ENCODE data around the gene CYP3A4. TPM values are rescaled to one million over a fixed set of nuclear protein-coding genes. Genes with fewer than 3 reads are reported as not detected.
"Not testable (repeated sequence)": the region's sequence is repeated elsewhere in the genome, so short reads cannot be mapped to it uniquely, and the experiment has no call there.

The CYP3A4 gene
- total RNA-seq, 5 donors from 2014 or later (not counting 1 experiment from before 2014, with no cell fraction given), result 0.16 to 0.66 (median 0.53) TPM; not detected in 2

DNA sequence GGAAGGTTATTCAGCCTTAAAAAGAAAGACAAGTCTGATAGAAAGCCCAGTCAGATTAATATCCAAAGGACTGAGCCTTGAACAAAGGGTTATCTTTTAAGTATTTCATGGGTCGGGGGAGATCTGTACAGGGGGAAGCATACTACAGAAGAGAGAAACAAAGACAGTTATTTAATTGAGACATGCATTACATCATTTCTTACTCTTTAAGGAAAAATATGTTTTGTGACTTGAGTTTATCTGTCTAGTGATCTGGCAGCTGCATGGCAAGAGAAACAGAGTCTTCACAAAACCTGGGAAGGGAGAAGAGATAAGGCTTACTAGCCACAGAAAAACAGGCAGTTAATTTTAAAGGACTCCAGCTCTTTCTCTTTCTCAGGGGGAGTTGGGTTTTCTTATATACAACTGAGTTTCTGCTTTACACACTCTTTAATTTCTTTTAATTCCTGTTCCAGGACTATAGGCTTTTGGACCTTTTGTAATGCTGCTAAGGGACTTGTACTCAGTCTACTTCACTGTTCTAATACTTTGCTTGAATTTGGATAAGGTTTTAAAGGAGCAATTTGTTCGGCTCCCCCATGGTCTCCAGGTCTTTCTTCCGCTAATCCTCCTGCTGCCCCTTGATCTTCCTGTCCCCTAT is 23.0 kb upstream of the CYP3A4 start:
- peaks cover 15 to 35% of the 10 kb centered on the region in 2 donors for H3K27me3 Mint-ChIP-seq

GRCh38 chr7:99805641-99806040 is 21.7 kb upstream of the CYP3A4 start:
- no peak for DNase-seq
- Mint-ChIP-seq H3K36me3 (no peaks in the 10 kb centered on the region), H3K9me3 (peaks cover 0 to 4% (median 4%) of the 10 kb centered on the region in 3 donors), H3K27me3 (peaks cover 18 to 37% of the 10 kb centered on the region in 2 donors), H3K27ac (no peak overlapping the region), H3K4me3 (no peak overlapping the region), H3K4me1 (no peaks in the 10 kb centered on the region)
- ChIA-PET CTCF (no interaction called here), POLR2A (no interaction called here)
- WGBS (ENCODE audit: insufficient coverage), result no CpG with 5 or more reads among the region's 2 CpGs
- H3K9me3 ChIP-seq, result peaks cover 3% of the 10 kb centered on the region
- no peak overlapping the region for H3K27ac ChIP-seq (ENCODE audit: low read length)
- no peak for ATAC-seq (replicated peaks in 1 of 4)
- no peak overlapping the region for H3K4me3 ChIP-seq (ENCODE audit: control insufficient read depth in 1 of 2, extremely low read depth in 1 of 2, low read length in 1 of 2)
- H3K4me1 ChIP-seq (ENCODE audit: control insufficient read depth in 1 of 2, extremely low read depth in 1 of 2, insufficient read depth in 2 of 2, low read length in 2 of 2), result no peaks in the 10 kb centered on the region
- H3K27me3 ChIP-seq (replicated peaks in 1 of 2; ENCODE audit: control insufficient read depth in 2 of 2, extremely low read depth in 1 of 2, insufficient read depth in 2 of 2, low read length in 1 of 2), result peaks cover 0 to 15% of the 10 kb centered on the region in 2 experiments
- H3K36me3 ChIP-seq (ENCODE audit: control insufficient read depth in 2 of 2, extremely low read depth in 1 of 2, insufficient read depth in 1 of 2, low read length in 1 of 2), result no peaks in the 10 kb centered on the region

More for the DNA sequence above, 23.0 kb upstream of the CYP3A4 start:
- Mint-ChIP-seq H3K4me3 (no peak overlapping the region), H3K36me3 (no peaks in the 10 kb centered on the region), H3K27ac (no peak overlapping the region), H3K9me3 (peaks cover 0 to 4% (median 4%) of the 10 kb centered on the region in 3 donors), H3K4me1 (no peaks in the 10 kb centered on the region)
- no peaks in the 10 kb centered on the region for H3K36me3 ChIP-seq (ENCODE audit: control insufficient read depth in 2 of 2, extremely low read depth in 1 of 2, insufficient read depth in 1 of 2, low read length in 1 of 2)
- ATAC-seq (replicated peaks in 1 of 4), result no peak
- no peak overlapping the region for H3K27ac ChIP-seq (ENCODE audit: low read length)
- H3K4me3 ChIP-seq (ENCODE audit: control insufficient read depth in 1 of 2, extremely low read depth in 1 of 2, low read length in 1 of 2), result no peak overlapping the region
- ChIA-PET CTCF (no interaction called here), POLR2A (no interaction called here)
- WGBS (ENCODE audit: insufficient coverage), result no CpG with 5 or more reads among the region's 3 CpGs
- no peaks in the 10 kb centered on the region for H3K4me1 ChIP-seq (ENCODE audit: control insufficient read depth in 1 of 2, extremely low read depth in 1 of 2, insufficient read depth in 2 of 2, low read length in 2 of 2)
- no peak for DNase-seq
- peaks cover 0 to 15% of the 10 kb centered on the region in 2 experiments for H3K27me3 ChIP-seq (replicated peaks in 1 of 2; ENCODE audit: control insufficient read depth in 2 of 2, extremely low read depth in 1 of 2, insufficient read depth in 2 of 2, low read length in 1 of 2)
- peaks cover 3% of the 10 kb centered on the region for H3K9me3 ChIP-seq

DNA sequence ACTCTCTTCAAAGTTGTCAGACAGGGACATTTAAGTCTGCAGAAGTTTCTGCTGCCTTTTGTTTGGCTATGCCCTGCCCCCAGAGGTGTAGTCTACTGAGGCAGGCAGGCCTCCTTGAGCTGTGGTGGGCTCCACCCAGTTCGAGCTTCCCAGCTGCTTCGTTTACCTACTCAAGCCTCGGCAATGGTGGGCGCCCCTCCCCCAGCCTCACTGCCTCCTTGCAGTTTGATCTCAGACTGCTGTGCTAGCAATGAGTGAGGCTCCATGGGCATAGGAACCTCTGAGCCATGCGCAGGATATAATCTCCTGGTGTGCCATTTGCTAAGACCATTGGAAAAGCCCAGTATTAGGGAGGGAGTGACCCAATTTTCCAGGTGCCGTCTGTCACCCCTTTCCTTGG is 19.1 kb upstream of the CYP3A4 start:
- H3K4me3 Mint-ChIP-seq; H3K36me3 Mint-ChIP-seq; H3K27me3 ChIP-seq (replicated peaks in 1 of 2; ENCODE audit: control insufficient read depth in 2 of 2, extremely low read depth in 1 of 2, insufficient read depth in 2 of 2, low read length in 1 of 2); H3K27ac ChIP-seq (ENCODE audit: low read length); H3K4me1 ChIP-seq (ENCODE audit: control insufficient read depth in 1 of 2, extremely low read depth in 1 of 2, insufficient read depth in 2 of 2, low read length in 2 of 2); H3K9me3 Mint-ChIP-seq; H3K9me3 ChIP-seq; CTCF ChIA-PET; H3K36me3 ChIP-seq (ENCODE audit: control insufficient read depth in 2 of 2, extremely low read depth in 1 of 2, insufficient read depth in 1 of 2, low read length in 1 of 2); DNase-seq; POLR2A ChIA-PET; H3K27ac Mint-ChIP-seq; ATAC-seq (replicated peaks in 1 of 4); H3K4me1 Mint-ChIP-seq; H3K4me3 ChIP-seq (ENCODE audit: control insufficient read depth in 1 of 2, extremely low read depth in 1 of 2, low read length in 1 of 2): not testable (repeated sequence)
- H3K27me3 Mint-ChIP-seq, result peaks cover 21 to 34% of the 10 kb centered on the region in 2 donors
- 88% methylated on average over 4 of the region's 6 CpGs for WGBS (ENCODE audit: insufficient coverage)

DNA sequence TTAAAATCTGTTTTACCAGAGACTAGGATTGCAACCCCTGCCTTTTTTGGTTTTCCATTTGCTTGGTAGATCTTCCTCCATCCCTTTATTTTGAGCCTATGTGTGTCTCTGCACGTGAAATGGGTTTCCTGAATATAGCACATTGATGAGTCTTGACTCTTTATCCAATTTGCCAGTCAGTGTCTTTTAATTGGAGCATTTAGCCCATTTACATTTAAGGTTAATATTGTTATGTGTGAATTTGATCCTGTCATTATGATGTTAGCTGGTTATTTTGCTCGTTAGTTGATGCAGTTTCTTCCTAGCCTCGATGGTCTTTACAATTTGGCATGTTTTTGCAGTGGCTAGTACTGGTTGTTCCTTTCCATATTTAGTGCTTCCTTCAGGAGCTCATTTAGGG is 17.4 kb upstream of the CYP3A4 start:
- H3K4me1 ChIP-seq (ENCODE audit: control insufficient read depth in 1 of 2, extremely low read depth in 1 of 2, insufficient read depth in 2 of 2, low read length in 2 of 2); H3K9me3 ChIP-seq; ATAC-seq (replicated peaks in 1 of 4); H3K36me3 Mint-ChIP-seq; H3K27ac Mint-ChIP-seq; H3K36me3 ChIP-seq (ENCODE audit: control insufficient read depth in 2 of 2, extremely low read depth in 1 of 2, insufficient read depth in 1 of 2, low read length in 1 of 2); POLR2A ChIA-PET; H3K4me3 ChIP-seq (ENCODE audit: control insufficient read depth in 1 of 2, extremely low read depth in 1 of 2, low read length in 1 of 2); H3K27ac ChIP-seq (ENCODE audit: low read length); CTCF ChIA-PET; H3K4me3 Mint-ChIP-seq; DNase-seq; H3K4me1 Mint-ChIP-seq; H3K9me3 Mint-ChIP-seq: not testable (repeated sequence)
- peaks cover 12 to 28% of the 10 kb centered on the region in 2 donors for H3K27me3 Mint-ChIP-seq
- WGBS (ENCODE audit: insufficient coverage), result no CpG with 5 or more reads among the region's 3 CpGs
- peaks cover 0 to 12% of the 10 kb centered on the region in 2 experiments for H3K27me3 ChIP-seq (replicated peaks in 1 of 2; ENCODE audit: control insufficient read depth in 2 of 2, extremely low read depth in 1 of 2, insufficient read depth in 2 of 2, low read length in 1 of 2)

DNA sequence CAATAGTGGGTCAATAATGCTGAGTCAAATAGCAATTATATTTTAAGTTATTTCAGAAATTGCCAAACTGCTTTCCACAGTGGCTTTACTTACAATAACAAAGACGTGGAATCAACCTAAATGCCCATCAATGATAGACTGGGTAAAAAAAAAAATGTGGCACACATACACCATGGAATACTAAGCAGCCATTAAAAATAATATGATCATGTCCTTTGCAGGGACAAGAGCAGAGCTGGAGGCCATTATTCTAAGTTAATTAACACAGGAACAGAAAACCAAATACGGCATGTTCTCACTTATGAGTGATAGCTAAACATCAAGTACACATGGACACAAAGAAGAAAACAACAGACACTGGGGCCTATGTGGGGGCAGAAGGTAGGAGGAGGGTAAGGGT is 15.0 kb upstream of the CYP3A4 start:
- H3K4me3 ChIP-seq (ENCODE audit: control insufficient read depth in 1 of 2, extremely low read depth in 1 of 2, low read length in 1 of 2), result no peak overlapping the region
- Mint-ChIP-seq H3K36me3 (peaks cover 2% of the 10 kb centered on the region), H3K27ac (peak overlapping the region in 1 of 2 donors; percentile 30), H3K27me3 (peaks cover 14 to 24% of the 10 kb centered on the region in 2 donors), H3K9me3 (no peaks in the 10 kb centered on the region), H3K4me1 (no peaks in the 10 kb centered on the region), H3K4me3 (no peak overlapping the region)
- H3K36me3 ChIP-seq (ENCODE audit: control insufficient read depth in 2 of 2, extremely low read depth in 1 of 2, insufficient read depth in 1 of 2, low read length in 1 of 2), result no peaks in the 10 kb centered on the region
- no peak overlapping the region for H3K27ac ChIP-seq (ENCODE audit: low read length)
- no peaks in the 10 kb centered on the region for H3K9me3 ChIP-seq
- no peaks in the 10 kb centered on the region for H3K4me1 ChIP-seq (ENCODE audit: control insufficient read depth in 1 of 2, extremely low read depth in 1 of 2, insufficient read depth in 2 of 2, low read length in 2 of 2)
- no peak for ATAC-seq (replicated peaks in 1 of 4)
- ChIA-PET POLR2A (no interaction called here), CTCF (no interaction called here)
- peaks cover under 1 to 16% of the 10 kb centered on the region in 2 experiments for H3K27me3 ChIP-seq (replicated peaks in 1 of 2; ENCODE audit: control insufficient read depth in 2 of 2, extremely low read depth in 1 of 2, insufficient read depth in 2 of 2, low read length in 1 of 2)
- no peak for DNase-seq
- no CpG with 5 or more reads among the region's 2 CpGs for WGBS (ENCODE audit: insufficient coverage)

DNA sequence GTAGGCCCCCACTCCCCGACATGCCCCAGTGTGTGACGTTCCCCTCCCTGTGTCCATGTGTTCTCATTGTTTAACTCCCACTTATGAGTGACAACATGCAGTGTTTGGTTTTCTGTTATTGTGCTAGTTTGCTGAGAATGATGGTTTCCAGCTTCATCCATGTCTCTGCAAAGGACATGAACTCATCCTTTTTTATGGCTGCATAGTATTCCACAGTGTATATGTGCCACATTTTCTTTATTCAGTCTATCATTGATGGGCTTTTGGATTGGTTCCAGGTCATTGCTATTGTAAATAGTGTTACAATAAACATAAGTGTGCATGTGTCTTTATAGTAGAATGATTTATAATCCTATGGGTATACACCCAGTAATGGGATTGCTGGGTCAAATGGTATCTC is 11.9 kb upstream of the CYP3A4 start:
- H3K4me1 Mint-ChIP-seq; H3K4me1 ChIP-seq (ENCODE audit: control insufficient read depth in 1 of 2, extremely low read depth in 1 of 2, insufficient read depth in 2 of 2, low read length in 2 of 2); H3K27me3 ChIP-seq (replicated peaks in 1 of 2; ENCODE audit: control insufficient read depth in 2 of 2, extremely low read depth in 1 of 2, insufficient read depth in 2 of 2, low read length in 1 of 2); DNase-seq; H3K9me3 Mint-ChIP-seq; CTCF ChIA-PET; POLR2A ChIA-PET; H3K4me3 ChIP-seq (ENCODE audit: control insufficient read depth in 1 of 2, extremely low read depth in 1 of 2, low read length in 1 of 2); H3K36me3 Mint-ChIP-seq; H3K27ac ChIP-seq (ENCODE audit: low read length); H3K36me3 ChIP-seq (ENCODE audit: control insufficient read depth in 2 of 2, extremely low read depth in 1 of 2, insufficient read depth in 1 of 2, low read length in 1 of 2); ATAC-seq (replicated peaks in 1 of 4); H3K9me3 ChIP-seq; H3K4me3 Mint-ChIP-seq: not testable (repeated sequence)
- Mint-ChIP-seq H3K27me3 (peaks cover 14 to 19% of the 10 kb centered on the region in 2 donors), H3K27ac (peak overlapping the region in 1 of 2 donors; percentile 46)
- no CpG with 5 or more reads among the region's 2 CpGs for WGBS (ENCODE audit: insufficient coverage)
